H1 (cell line): Measurements from ENCODE around the gene HDHD5. TPM values are rescaled to one million over a fixed set of nuclear protein-coding genes. Genes with fewer than 3 reads are reported as not detected.

Source experiments
- CTCF ChIA-PET: fragments of 300-600 bp; sonication (Branson Sonifier 250); formaldehyde crosslinking; loops from one replicate; lab custom pipeline; 2021; ENCODE audit not compliant: partially characterized antibody; lab: Charles Lee
- POLR2A ChIA-PET: fragments of 300-600 bp; sonication (Branson Sonifier 250); formaldehyde crosslinking; loops from one replicate; lab custom pipeline; 2021; ENCODE audit warnings: inconsistent platforms; ENCODE audit not compliant: partially characterized antibody; lab: Charles Lee
- DNase-seq, 2 experiments: peaks; one replicate each; pipeline versions ENCODE4 v3.0.0 to v3.0.0-alpha.2; 2010 to 2022; ENCODE audit warnings: low spot score in 2 of 2, low read depth in 1 of 2, mixed read lengths in 1 of 2
- FAIRE-seq: peaks from 2 replicates; lab custom pipeline; 2011; peaks lifted over from hg19 to GRCh38; lab: Jason Lieb, UNC
- H2AFZ ChIP-seq: 2 replicates; pipeline ENCODE4 v1.8.1; 2012; ENCODE audit warnings: low read length, inconsistent platforms
- H2AK5ac ChIP-seq: 2 replicates; pipeline ENCODE4 v1.6.1; 2013; ENCODE audit warnings: low read depth, low read length
- H2BK120ac ChIP-seq: replicated peaks from 2 replicates; pipeline ENCODE3; 2013; ENCODE audit warnings: low read depth, low read length, inconsistent platforms
- H2BK12ac ChIP-seq: 2 replicates; pipeline ENCODE4 v1.6.1; 2013; ENCODE audit warnings: low read depth, low read length
- H2BK15ac ChIP-seq: 2 replicates; pipeline ENCODE4 v1.6.1; 2013; ENCODE audit warnings: low read length
- H2BK20ac ChIP-seq: 2 replicates; pipeline ENCODE4 v1.6.1; 2013; ENCODE audit warnings: low read length
- H2BK5ac ChIP-seq: 2 replicates; pipeline ENCODE4 v1.6.1; 2013; ENCODE audit warnings: low read depth, low read length
- H3K14ac ChIP-seq: 2 replicates; pipeline ENCODE4 v1.6.1; 2013; ENCODE audit warnings: inconsistent platforms; ENCODE audit not compliant: insufficient read length
- H3K18ac ChIP-seq: 2 replicates; pipeline ENCODE4 v1.6.1; 2013; ENCODE audit warnings: low read length; ENCODE audit errors: extremely low read depth
- H3K23ac ChIP-seq: 2 replicates; pipeline ENCODE4 v1.6.1; 2013; ENCODE audit warnings: inconsistent platforms; ENCODE audit not compliant: insufficient read length
- H3K23me2 ChIP-seq: 2 replicates; pipeline ENCODE4 v1.6.1; 2013; ENCODE audit warnings: low read depth, low read length
- H3K27ac ChIP-seq: 2 replicates; pipeline ENCODE4 v1.6.1; 2011; ENCODE audit warnings: low read depth, low read length, inconsistent platforms
- H3K27me3 ChIP-seq, 4 experiments: replicated peaks in 1 of 4; 1 replicate in 1 of 4; 2 replicates in 3 of 4; pipeline versions ENCODE4 v1.6.1 to v1.8.1; 2011 to 2013; ENCODE audit warnings: low read length in 3 of 4, mild to moderate bottlenecking in 3 of 4, inconsistent platforms in 2 of 4, mixed read lengths in 2 of 4, moderate library complexity in 1 of 4; ENCODE audit not compliant: control insufficient read depth in 3 of 4, insufficient read depth in 3 of 4; ENCODE audit errors: extremely low read depth in 1 of 4
- H3K36me3 ChIP-seq, 4 experiments: 2 replicates each; pipeline versions ENCODE4 v1.6.1 to v1.8.1; 2011 to 2013; ENCODE audit warnings: mild to moderate bottlenecking in 4 of 4, low read length in 3 of 4, moderate library complexity in 2 of 4, control low read depth in 1 of 4, inconsistent platforms in 1 of 4; ENCODE audit not compliant: insufficient read depth in 4 of 4, control insufficient read depth in 2 of 4
- H3K4ac ChIP-seq: replicated peaks from 2 replicates; pipeline ENCODE3; 2013; ENCODE audit warnings: low read length, low read depth, mixed read lengths, inconsistent platforms; ENCODE audit not compliant: insufficient read length
- H3K4me1 ChIP-seq, 4 experiments: replicated peaks in 1 of 4; 1 replicate in 1 of 4; 2 replicates in 3 of 4; pipeline versions ENCODE4 v1.6.1 to v1.8.1; 2011 to 2013; ENCODE audit warnings: low read length in 3 of 4, inconsistent platforms in 2 of 4, mixed read lengths in 1 of 4; ENCODE audit not compliant: insufficient read depth in 4 of 4, control insufficient read depth in 3 of 4
- H3K4me2 ChIP-seq, 2 experiments: 2 replicates each; pipeline versions ENCODE4 v1.6.1 to v1.8.1; 2011 to 2013; ENCODE audit warnings: low read depth in 2 of 2, low read length in 2 of 2, control low read depth in 1 of 2, inconsistent platforms in 1 of 2, mild to moderate bottlenecking in 1 of 2; ENCODE audit not compliant: insufficient read depth in 1 of 2
- H3K4me3 ChIP-seq, 4 experiments: fragments of 200-600, 300-600 bp in 1 of 4; sonication (generic), shearing (Covaris generic), sonication (Bioruptor Twin) in 1 of 4; 2 replicates each; pipeline versions ENCODE4 v1.5.1 to v1.8.1; 2011 to 2016; ENCODE audit warnings: low read length in 4 of 4, low read depth in 3 of 4, control low read depth in 2 of 4, inconsistent platforms in 2 of 4, mild to moderate bottlenecking in 2 of 4, mixed read lengths in 1 of 4, moderate library complexity in 1 of 4; ENCODE audit not compliant: insufficient read depth in 2 of 4; ENCODE audit errors: extremely low read depth in 1 of 4
- H3K56ac ChIP-seq: replicated peaks from 2 replicates; pipeline ENCODE3; 2013; ENCODE audit warnings: low read depth, mild to moderate bottlenecking, mixed read lengths, low read length, inconsistent platforms; ENCODE audit not compliant: insufficient read length
- H3K79me1 ChIP-seq: 2 replicates; pipeline ENCODE4 v1.6.1; 2013; ENCODE audit warnings: low read depth, low read length, control low read depth
- H3K79me2 ChIP-seq, 2 experiments: 2 replicates each; pipeline versions ENCODE4 v1.6.1 to v1.8.1; 2012 to 2013; ENCODE audit warnings: low read length in 2 of 2, mild to moderate bottlenecking in 2 of 2, inconsistent platforms in 1 of 2; ENCODE audit not compliant: insufficient read depth in 2 of 2, control insufficient read depth in 1 of 2
- H3K9ac ChIP-seq, 4 experiments: replicated peaks in 1 of 4; 1 replicate in 1 of 4; 2 replicates in 3 of 4; pipeline versions ENCODE4 v1.6.1 to v1.8.1; 2011 to 2013; ENCODE audit warnings: low read depth in 3 of 4, low read length in 3 of 4, control low read depth in 2 of 4, mild to moderate bottlenecking in 2 of 4, moderate library complexity in 2 of 4, inconsistent platforms in 1 of 4; ENCODE audit errors: extremely low read depth in 1 of 4
- H3K9me3 ChIP-seq, 2 experiments: 2 replicates each; pipeline versions ENCODE4 v1.6.1 to v1.8.1; 2012 to 2013; ENCODE audit warnings: mild to moderate bottlenecking in 2 of 2, moderate library complexity in 2 of 2, control low read depth in 1 of 2, inconsistent platforms in 1 of 2, low read depth in 1 of 2, low read length in 1 of 2, mixed read lengths in 1 of 2; ENCODE audit not compliant: insufficient read depth in 2 of 2
- H4K20me1 ChIP-seq, 2 experiments: replicated peaks in 1 of 2; 2 replicates each; pipeline versions ENCODE3 to v1.8.1; 2011 to 2013; ENCODE audit warnings: inconsistent platforms in 2 of 2, low read length in 2 of 2, mild to moderate bottlenecking in 1 of 2; ENCODE audit not compliant: insufficient read depth in 2 of 2, control insufficient read depth in 1 of 2
- H4K5ac ChIP-seq: 2 replicates; pipeline ENCODE4 v1.6.1; 2013; ENCODE audit warnings: low read length, low read depth, mixed read lengths, inconsistent platforms; ENCODE audit not compliant: insufficient read length
- H4K8ac ChIP-seq: 2 replicates; pipeline ENCODE4 v1.8.0; 2013; ENCODE audit warnings: mild to moderate bottlenecking, moderate library complexity, low read length, inconsistent platforms; ENCODE audit not compliant: insufficient read depth; ENCODE audit errors: extremely low read depth
- H4K91ac ChIP-seq: replicated peaks from 2 replicates; pipeline ENCODE3; 2013; ENCODE audit warnings: low read length, mixed read lengths, inconsistent platforms; ENCODE audit not compliant: insufficient read length
- CEBPB ChIP-seq: IDR thresholded peaks from 2 replicates; pipeline ENCODE4 v1.6.1; 2012; ENCODE audit warnings: low read depth, low read length
- HDAC2 ChIP-seq, 2 experiments: fragments of 300-600 bp in 1 of 2; sonication (generic) in 1 of 2; IDR thresholded peaks; 2 replicates each; pipeline ENCODE4 v1.6.1; 2011 to 2012; ENCODE audit warnings: low read depth in 2 of 2, low read length in 2 of 2, mild to moderate bottlenecking in 2 of 2, moderate library complexity in 2 of 2, borderline replicate concordance in 1 of 2, inconsistent platforms in 1 of 2
- JUND ChIP-seq: IDR thresholded peaks from 2 replicates; pipeline ENCODE4 v1.6.1; 2011; ENCODE audit warnings: mild to moderate bottlenecking, improper control_type of control experiment, low read length
- KDM4A ChIP-seq: IDR thresholded peaks from one replicate; pipeline ENCODE4 v1.7.1; 2012; ENCODE audit warnings: low read depth, mild to moderate bottlenecking, moderate library complexity, low read length, inconsistent platforms; ENCODE audit not compliant: severe bottlenecking
- POLR2AphosphoS5 ChIP-seq: IDR thresholded peaks from 2 replicates; pipeline ENCODE4 v1.6.1; 2011; ENCODE audit warnings: low read depth, low read length
- POU5F1 ChIP-seq: IDR thresholded peaks from 2 replicates; pipeline ENCODE4 v1.6.1; 2011; ENCODE audit warnings: low read depth, mild to moderate bottlenecking, low read length, moderate library complexity
- RFX5 ChIP-seq: IDR thresholded peaks from 2 replicates; pipeline ENCODE4 v1.6.1; 2011; ENCODE audit warnings: low read depth, low read length, improper control_type of control experiment, borderline replicate concordance
- RXRA ChIP-seq: IDR thresholded peaks from 2 replicates; pipeline ENCODE4 v1.6.1; 2011; ENCODE audit warnings: low read depth, mild to moderate bottlenecking, low read length, moderate library complexity; ENCODE audit not compliant: insufficient read depth
- SRF ChIP-seq: IDR thresholded peaks from 2 replicates; pipeline ENCODE4 v1.6.1; 2011; ENCODE audit warnings: mild to moderate bottlenecking, low read depth, low read length, moderate library complexity
- TAF7 ChIP-seq: optimal IDR thresholded peaks from 2 replicates; pipeline ENCODE3; 2011; ENCODE audit warnings: low read depth, mild to moderate bottlenecking, inconsistent platforms, low read length, moderate library complexity, borderline replicate concordance
- WGBS, 2 experiments: shearing (Covaris generic) in 1 of 2; methylation state at CpG; one replicate each; pipeline versions ENCODE4 v1.1.6 to v1.1.7; 2013 to 2015; ENCODE audit warnings: low lambda C conversion rate in 2 of 2, mixed read lengths in 2 of 2, inconsistent platforms in 1 of 2, low coverage in 1 of 2, missing lambda C conversion rate in 1 of 2; ENCODE audit not compliant: insufficient replicate concordance in 2 of 2, insufficient coverage in 1 of 2, insufficient read length in 1 of 2; ENCODE audit errors: extremely low coverage in 1 of 2, missing lambda C conversion rate in 1 of 2; 5-methylcytosine and 5-hydroxymethylcytosine counted together
- polyA plus RNA-seq, 7 experiments: library from polyadenylated mRNA; depleted of rRNA in 3 of 7; stranded (reverse) in 5 of 7; unstranded in 2 of 7; fragments of >200 nt in 5 of 7; fragments of 200-250 nt in 2 of 7; gene quantifications; 1 replicate in 5 of 7; 2 replicates in 1 of 7; 4 replicates in 1 of 7; pipeline versions ENCODE4 v1.2.1 to v1.2.3, GENCODE V29; 2011 to 2013; ENCODE audit warnings: missing spikeins in 2 of 7, mixed read lengths in 2 of 7
- total RNA-seq: library from RNA; stranded (reverse); fragmentation: NEBNext Ultra II Directional; extraction: Animal tissue kit (Norgen Biotek cat#: 25700); gene quantifications from 2 replicates; pipeline ENCODE4 v1.2.1, GENCODE V29; 2021
- TF ChIP-seq, protein P1 (sequence below): IDR thresholded peaks from 2 replicates; pipeline ENCODE4 v1.6.1; 2012; ENCODE audit warnings: low read length, inconsistent platforms

The HDHD5 gene
- total and polyA plus RNA-seq, 2 of the 8 experiments (the other 6 are each of a cell fraction or from before 2014, with no cell fraction given), result 68.3 to 123 TPM

DNA sequence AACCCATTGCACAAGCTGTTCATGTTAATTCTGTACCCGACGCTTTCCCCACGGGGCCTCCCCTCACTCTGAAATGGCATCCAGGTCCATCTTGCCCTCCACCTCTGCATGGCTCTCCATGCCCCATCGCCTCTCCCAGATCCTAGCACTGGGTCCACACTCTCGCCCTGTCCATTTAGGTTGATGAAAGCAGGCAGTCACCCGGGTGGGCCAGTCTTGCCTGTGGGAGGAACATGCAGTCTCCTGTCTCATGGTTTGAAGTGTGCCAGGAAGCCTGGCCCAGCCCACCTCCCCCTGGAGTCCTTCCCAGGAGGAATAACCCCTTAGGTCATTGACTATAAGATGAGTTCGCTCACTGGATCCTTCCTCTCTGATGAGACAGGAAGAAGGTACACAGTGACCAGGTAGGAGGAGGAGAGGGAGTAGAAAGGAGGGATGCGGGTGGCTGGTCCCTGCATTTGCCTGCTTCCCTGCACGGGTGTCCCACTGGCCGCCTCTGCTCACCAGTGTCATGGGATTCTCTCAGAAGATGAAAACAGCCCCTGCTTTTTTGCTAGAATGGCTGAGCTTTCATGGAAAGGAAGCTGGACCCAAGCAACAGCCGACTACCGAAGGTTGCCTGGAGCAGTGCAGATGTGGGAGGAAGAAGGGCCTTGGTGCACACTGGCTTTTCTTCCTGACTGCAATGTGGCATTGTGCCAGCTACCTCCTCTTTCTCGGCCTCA is 44.7 kb downstream of the HDHD5 start:
- 90% methylated on average over 10 of the region's 13 CpGs; no CpG with 5 or more reads in 1 of the 2 experiments for WGBS, 2 experiments
- peaks cover 0 to 5% of the 10 kb centered on the region in 2 experiments for H4K20me1 ChIP-seq
- H2BK120ac ChIP-seq, result no peak overlapping the region
- ChIA-PET CTCF (interaction anchor here (0.8 to 5.9 kb wide), 6 partner anchors 8 to 98 kb away, joined by 3 to 29 read pairs (median 4); no protein-coding TSS in a partner anchor), POLR2A (no interaction called here)
- no peak overlapping the region for H2BK5ac ChIP-seq
- H3K36me3 ChIP-seq, result no peaks in the 10 kb centered on the region
- no peak overlapping the region for H3K56ac ChIP-seq
- no peak overlapping the region for H2BK20ac ChIP-seq
- no peak overlapping the region for H3K27ac ChIP-seq
- no peaks in the 10 kb centered on the region for H3K79me2 ChIP-seq
- FAIRE-seq, result no peak
- H2BK15ac ChIP-seq, result no peak overlapping the region
- no peak overlapping the region for H4K91ac ChIP-seq
- DNase-seq, result no peak
- H3K4me1 ChIP-seq, result peaks cover 2 to 4% (median 4%) of the 10 kb centered on the region in 4 experiments; a peak in 4 of 7 replicates
- no peak overlapping the region for H3K9ac ChIP-seq
- H3K4ac ChIP-seq, result peak overlapping the region; percentile 23
- no peaks in the 10 kb centered on the region for H3K9me3 ChIP-seq
- H2AK5ac ChIP-seq, result no peak overlapping the region
- H4K5ac ChIP-seq, result no peak overlapping the region
- H2AFZ ChIP-seq, result no peak overlapping the region
- no peaks in the 10 kb centered on the region for H3K23me2 ChIP-seq
- H3K14ac ChIP-seq, result no peak overlapping the region
- no peak overlapping the region for H3K4me3 ChIP-seq
- peaks cover 0 to 1% (median 0%) of the 10 kb centered on the region in 4 experiments; a peak in 2 of 7 replicates for H3K27me3 ChIP-seq
- no peak overlapping the region for H2BK12ac ChIP-seq
- H3K18ac ChIP-seq, result no peak overlapping the region
- H3K4me2 ChIP-seq, result no peak overlapping the region
- no peak overlapping the region for H4K8ac ChIP-seq
- no peak overlapping the region for H3K23ac ChIP-seq
- H3K79me1 ChIP-seq, result 0 out of 2 replicates have a peak, but pooled peaks cover 4% of the 10 kb centered on the region
- TF ChIP-seq RXRA (no peak), POU5F1 (no peak), CEBPB (no peak), TAF7 (no peak), JUND (no peak), HDAC2 (IDR thresholded peaks at IDR 0.05; ENCODE audit: borderline replicate concordance in 1 of 2, low read depth in 2 of 2, low read length in 2 of 2) (no peak), RFX5 (no peak), POLR2AphosphoS5 (no peak), KDM4A (no peak), SRF (no peak)
- TF ChIP-seq, protein P1, sequence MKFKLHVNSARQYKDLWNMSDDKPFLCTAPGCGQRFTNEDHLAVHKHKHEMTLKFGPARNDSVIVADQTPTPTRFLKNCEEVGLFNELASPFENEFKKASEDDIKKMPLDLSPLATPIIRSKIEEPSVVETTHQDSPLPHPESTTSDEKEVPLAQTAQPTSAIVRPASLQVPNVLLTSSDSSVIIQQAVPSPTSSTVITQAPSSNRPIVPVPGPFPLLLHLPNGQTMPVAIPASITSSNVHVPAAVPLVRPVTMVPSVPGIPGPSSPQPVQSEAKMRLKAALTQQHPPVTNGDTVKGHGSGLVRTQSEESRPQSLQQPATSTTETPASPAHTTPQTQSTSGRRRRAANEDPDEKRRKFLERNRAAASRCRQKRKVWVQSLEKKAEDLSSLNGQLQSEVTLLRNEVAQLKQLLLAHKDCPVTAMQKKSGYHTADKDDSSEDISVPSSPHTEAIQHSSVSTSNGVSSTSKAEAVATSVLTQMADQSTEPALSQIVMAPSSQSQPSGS, result no peak
